GM12878 (cell line): ENCODE measurements around the gene MOB2. TPM values are rescaled to one million over a fixed set of nuclear protein-coding genes. Genes with fewer than 3 reads are reported as not detected.
A peak's percentile ranks its signal among the peaks of the same experiment; 100 is the strongest.

ENCODE experiments used
- ATAC-seq: fragments of 200-7000 bp; cut with Tn5 transposase; 3 replicates; pipeline ENCODE4 v1.9.1; 2020; ENCODE audit warnings: mild to moderate bottlenecking, moderate library complexity
- BruUV-seq: library from RNA; stranded (reverse); fragments of 400-500 nt; replicated peaks from 2 replicates; lab custom pipeline; 2021; lab: Mats Ljungman, UMichigan
- CTCF ChIA-PET: fragments of 300-600 bp; sonication (Branson Sonifier 250); formaldehyde crosslinking; extraction: SDS; loops from one replicate; lab custom pipeline; 2021; ENCODE audit warnings: inconsistent platforms; lab: Yijun Ruan, JAX
- POLR2A ChIA-PET: fragments of 350-600 bp; formaldehyde crosslinking; extraction: SDS; loops from one replicate; lab custom pipeline; 2021; ENCODE audit warnings: inconsistent platforms; lab: Charles Lee
- RAD21 ChIA-PET: fragments of 300-600 bp; sonication (Branson Sonifier 250); formaldehyde crosslinking; loops from one replicate; lab custom pipeline; 2023; ENCODE audit warnings: antibody characterized with exemption; ENCODE audit not compliant: unreplicated experiment; lab: Charles Lee
- SMC1A ChIA-PET: fragments of 300-600 bp; sonication (Branson Sonifier 250); formaldehyde crosslinking; loops from one replicate; lab custom pipeline; 2023; ENCODE audit not compliant: unreplicated experiment, uncharacterized antibody; lab: Charles Lee
- DNase-seq: peaks from one replicate; pipeline ENCODE4 v3.0.0-alpha.2; 2011; ENCODE audit warnings: low read depth, low spot score
- FAIRE-seq: peaks from 3 replicates; lab custom pipeline; 2011; peaks lifted over from hg19 to GRCh38; lab: Jason Lieb, UNC
- H2AFZ ChIP-seq: 2 replicates; pipeline ENCODE4 v1.6.0; 2011; ENCODE audit warnings: low read depth, low read length, control low read depth; ENCODE audit not compliant: control insufficient read depth
- H3K27ac ChIP-seq: 2 replicates; pipeline ENCODE4 v1.5.1; 2011; ENCODE audit warnings: control low read depth; ENCODE audit not compliant: control insufficient read depth, insufficient read depth
- H3K27me3 ChIP-seq, 2 experiments: replicated peaks in 1 of 2; 2 replicates each; pipeline versions ENCODE4 v1.6.0 to v1.6.1; 2011; ENCODE audit warnings: low read length in 1 of 2; ENCODE audit not compliant: control insufficient read depth in 2 of 2, insufficient read depth in 2 of 2
- H3K36me3 ChIP-seq, 2 experiments: 2 replicates each; pipeline ENCODE4 v1.5.1; 2011; ENCODE audit warnings: low read length in 1 of 2; ENCODE audit not compliant: control insufficient read depth in 2 of 2, insufficient read depth in 2 of 2
- H3K4me1 ChIP-seq: 2 replicates; pipeline ENCODE4 v1.6.1; 2011; ENCODE audit warnings: mild to moderate bottlenecking, low read length, moderate library complexity, mixed read lengths; ENCODE audit not compliant: control insufficient read depth, insufficient read depth
- H3K4me2 ChIP-seq: 2 replicates; pipeline ENCODE4 v1.6.0; 2011; ENCODE audit warnings: control low read depth; ENCODE audit not compliant: control insufficient read depth, insufficient read depth
- H3K4me3 ChIP-seq: fragments of 200-600 bp; sonication (generic); 2 replicates; pipeline ENCODE4 v1.5.1; 2016
- H3K79me2 ChIP-seq: 2 replicates; pipeline ENCODE4 v1.6.0; 2011; ENCODE audit warnings: low read length; ENCODE audit not compliant: control insufficient read depth, insufficient read depth
- H3K9ac ChIP-seq: 2 replicates; pipeline ENCODE4 v1.8.0; 2011; ENCODE audit warnings: low read length, control low read depth, mixed read lengths; ENCODE audit not compliant: control insufficient read depth, insufficient read depth
- H3K9me3 ChIP-seq: replicated peaks from 3 replicates; pipeline ENCODE4 v1.5.1; 2011; ENCODE audit warnings: mild to moderate bottlenecking, low read length; ENCODE audit not compliant: control insufficient read depth, insufficient read depth
- H4K20me1 ChIP-seq: 2 replicates; pipeline ENCODE4 v1.6.0; 2011; ENCODE audit not compliant: control insufficient read depth, insufficient read depth
- ASH2L ChIP-seq: fragments of 300-600, 200-600 bp; sonication (generic); IDR thresholded peaks from 2 replicates; pipeline ENCODE4 v1.6.1; 2017; ENCODE audit warnings: low read depth, mild to moderate bottlenecking, borderline replicate concordance
- BMI1 ChIP-seq: fragments of 450-650 bp; IDR thresholded peaks from 2 replicates; pipeline ENCODE4 v1.6.1; 2016; ENCODE audit warnings: mild to moderate bottlenecking, moderate library complexity, borderline replicate concordance
- IRF5 ChIP-seq: fragments of 450-650 bp; IDR thresholded peaks from 2 replicates; pipeline ENCODE4 v1.6.1; 2017; ENCODE audit warnings: borderline replicate concordance
- MAX ChIP-seq: IDR thresholded peaks from 2 replicates; pipeline ENCODE4 v1.6.1; 2012; ENCODE audit warnings: low read depth, low read length, improper control_type of control experiment
- MEF2B ChIP-seq: fragments of 450-650 bp; IDR thresholded peaks from 2 replicates; pipeline ENCODE4 v1.6.1; 2018; ENCODE audit warnings: mild to moderate bottlenecking, moderate library complexity; ENCODE audit not compliant: partially characterized antibody, poor library complexity, severe bottlenecking
- PAX8 ChIP-seq: fragments of 450-650 bp; IDR thresholded peaks from 2 replicates; pipeline ENCODE4 v1.6.1; 2017; ENCODE audit warnings: mild to moderate bottlenecking, moderate library complexity
- POLR2A ChIP-seq: IDR thresholded peaks from 2 replicates; pipeline ENCODE4 v1.6.1; 2011; ENCODE audit warnings: low read depth, mild to moderate bottlenecking, low read length
- RELB ChIP-seq: fragments of 450-650 bp; IDR thresholded peaks from 2 replicates; pipeline ENCODE4 v1.6.1; 2017; ENCODE audit warnings: low read depth, mild to moderate bottlenecking, moderate library complexity
- SKIL ChIP-seq: fragments of 450-650 bp; IDR thresholded peaks from 2 replicates; pipeline ENCODE4 v1.6.1; 2017; ENCODE audit warnings: mild to moderate bottlenecking, low read depth, inconsistent platforms; ENCODE audit not compliant: poor library complexity, severe bottlenecking
- SPI1 ChIP-seq: IDR thresholded peaks from 2 replicates; pipeline ENCODE4 v1.6.1; 2011; ENCODE audit warnings: low read depth, mild to moderate bottlenecking, low read length, moderate library complexity, borderline replicate concordance; ENCODE audit not compliant: insufficient read depth
- TCF12 ChIP-seq: IDR thresholded peaks from 2 replicates; pipeline ENCODE4 v1.6.1; 2011; ENCODE audit warnings: low read depth, mild to moderate bottlenecking, low read length
- USF1 ChIP-seq: IDR thresholded peaks from 2 replicates; pipeline ENCODE4 v1.6.1; 2011; ENCODE audit warnings: borderline replicate concordance, low read depth, mild to moderate bottlenecking, moderate library complexity, mixed read lengths, low read length; ENCODE audit not compliant: insufficient read depth; ENCODE audit errors: extremely low read length
- ZNF217 ChIP-seq: fragments of 450-650 bp; IDR thresholded peaks from 2 replicates; pipeline ENCODE4 v1.6.1; 2017; ENCODE audit warnings: antibody characterized with exemption, mild to moderate bottlenecking
- ZNF24 ChIP-seq: fragments of 450-650 bp; IDR thresholded peaks from 2 replicates; pipeline ENCODE4 v1.6.1; 2017; ENCODE audit warnings: antibody characterized with exemption, mild to moderate bottlenecking
- ZSCAN29 ChIP-seq: fragments of 450-650 bp; IDR thresholded peaks from 2 replicates; pipeline ENCODE4 v1.6.1; 2017; ENCODE audit warnings: mild to moderate bottlenecking, moderate library complexity
- WGBS: methylation state at CpG from one replicate; pipeline ENCODE4 v1.1.6; 2016; ENCODE audit warnings: low lambda C conversion rate; ENCODE audit not compliant: insufficient replicate concordance, insufficient coverage; ENCODE audit errors: missing lambda C conversion rate; 5-methylcytosine and 5-hydroxymethylcytosine counted together
- in situ Hi-C: fragments of 300-500 bp; cut with MboI; formaldehyde crosslinking; loops from 9 replicates; pipeline ENCODE4 v1.14.3; 2018; ENCODE audit warnings: mixed read lengths
- intact Hi-C: fragments of 100-400 bp; cut with micrococcal nuclease; formaldehyde crosslinking; loops from one replicate; pipeline ENCODE4 v1.14.2; 2022; ENCODE audit not compliant: unreplicated experiment
- polyA plus RNA-seq, 11 experiments: library from polyadenylated mRNA; depleted of rRNA in 4 of 11; unstranded in 6 of 11; stranded (reverse) in 5 of 11; fragments of >200 nt; fragmentation: Nextera tagmentation in 4 of 11; fragmentation: Illumina TruSeq in 1 of 11; extraction: Ambion mirVana in 4 of 11; extraction: Trizol in 1 of 11; gene quantifications; 1 replicate in 1 of 11; 2 replicates in 10 of 11; pipeline versions ENCODE4 v1.2.1 to v1.2.3, GENCODE V29; 2011 to 2016; ENCODE audit warnings: inconsistent platforms in 2 of 11, missing spikeins in 2 of 11, low read depth in 1 of 11
- total RNA-seq, 4 experiments: library from RNA; depleted of rRNA in 3 of 4; stranded (reverse); fragments of >200 nt in 3 of 4; fragmentation: Illumina TruSeq in 1 of 4; extraction: Trizol in 1 of 4; gene quantifications; 2 replicates each; pipeline versions ENCODE4 v1.2.1 to v1.2.3, GENCODE V29; 2013 to 2021

The MOB2 gene
- total and polyA plus RNA-seq, 10 of the 15 experiments (the other 5 are each of a cell fraction or from before 2014, with no cell fraction given), result 0.10 to 34.6 (median 15.5) TPM

- ChIA-PET SMC1A (interaction anchor here (1.2 to 1.8 kb wide), 2 partner anchors 53 to 55 kb away, joined by 3 to 8 read pairs; no protein-coding TSS in a partner anchor), CTCF (interaction anchor here (0.7 to 2.0 kb wide), 6 partner anchors 16 to 329 kb away, joined by 3 to 9 read pairs (median 3); partner anchors contain the start of gene DUSP8), POLR2A (interaction anchor here (0.5 to 1.8 kb wide), 3 partner anchors 14 to 683 kb away, joined by 3 to 6 read pairs (median 3); no protein-coding TSS in a partner anchor), RAD21 (interaction anchor here (2.1 kb wide), 1 partner anchor 53 kb away, joined by 11 read pairs; no protein-coding TSS in a partner anchor)
- no peaks in the 10 kb centered on the region for H4K20me1 ChIP-seq
- H3K9me3 ChIP-seq, result no peaks in the 10 kb centered on the region
- peak overlapping the region; percentile 48; the same call in 1 of the 2 replicates for H3K4me3 ChIP-seq
- H3K4me2 ChIP-seq, result peak overlapping the region; percentile 67
- WGBS, result 11% methylated on average over 21 of the region's 21 CpGs
- peak; percentile 97 for FAIRE-seq
- peak; percentile 97 for ATAC-seq
- in situ Hi-C loops, result no loop called here
- H3K27ac ChIP-seq, result peak overlapping the region; percentile 62
- no peaks in the 10 kb centered on the region for H3K27me3 ChIP-seq
- H3K4me1 ChIP-seq, result peaks cover 10% of the 10 kb centered on the region
- H3K9ac ChIP-seq, result peak overlapping the region; percentile 67
- peak overlapping the region; percentile 69 for H2AFZ ChIP-seq
- peak; percentile 76 for DNase-seq
- intact Hi-C loops, result no loop called here
- peaks cover 4% of the 10 kb centered on the region for H3K79me2 ChIP-seq
- peaks cover 0 to 1% of the 10 kb centered on the region in 2 experiments; a peak in 1 of 4 replicates for H3K36me3 ChIP-seq
- no TSS peak for BruUV-seq
- peak; percentile 92 for TF ChIP-seq USF1
- TF ChIP-seq MAX, result peak; percentile 87
- no peak for TF ChIP-seq ASH2L
- TF ChIP-seq BMI1, result no peak
- TF ChIP-seq TCF12, result peak; percentile 86
- peak; percentile 50 for TF ChIP-seq POLR2A
- no peak for TF ChIP-seq ZSCAN29
- TF ChIP-seq PAX8, result peak; percentile 68; the same call in 1 of the 2 replicates
- TF ChIP-seq IRF5, result no peak
- TF ChIP-seq SKIL, result peak; percentile 88
- no peak; the same call in 1 of the 2 replicates for TF ChIP-seq SPI1
- no peak for TF ChIP-seq ZNF24
- peak; percentile 98 for TF ChIP-seq MEF2B
- TF ChIP-seq RELB, result peak; percentile 84; the same call in 1 of the 2 replicates
- TF ChIP-seq ZNF217, result 0 out of 2 replicates have a peak, but pooled peaks have one; percentile 71
These were observed 35.0 kb upstream of the MOB2 start for GRCh38 chr11:1521382-1522080.
